GM18861 (cell line): ENCODE results near the gene VSTM4.

Experiments
- ATAC-seq: cut with Tn5 transposase; IDR thresholded peaks from one replicate; pipeline ENCODE4 v1.9.1; 2021; ENCODE audit not compliant: unreplicated experiment

The VSTM4 gene

GRCh38 chr10:49072166-49072885 is 43.0 kb downstream of the VSTM4 start:
- no peak for ATAC-seq

GRCh38 chr10:49071160-49071761 is 44.1 kb downstream of the VSTM4 start:
- no peak for ATAC-seq

DNA sequence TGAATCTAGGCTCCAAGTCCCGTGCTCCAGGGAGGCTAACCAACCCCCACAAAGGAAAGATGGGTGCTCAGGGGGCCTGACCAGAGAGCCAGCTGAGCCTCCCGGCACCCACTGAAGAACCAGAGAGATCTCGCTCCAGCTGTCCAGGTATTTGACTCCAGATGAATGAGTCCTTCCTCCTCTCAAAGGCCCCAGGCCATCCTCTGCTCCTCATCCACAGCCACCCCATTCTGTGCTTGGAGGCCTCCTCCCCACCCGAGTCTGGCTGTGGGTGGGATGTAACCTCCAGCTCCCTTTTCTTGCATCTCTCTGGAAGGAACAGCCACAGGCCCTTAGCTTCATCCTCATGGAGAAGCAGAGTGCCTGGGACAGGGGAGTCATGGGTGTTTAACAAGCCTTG is 44.6 kb downstream of the VSTM4 start:
- ATAC-seq = no peak

GRCh38 chr10:49068672-49069217 is 46.6 kb downstream of the VSTM4 start:
- no peak for ATAC-seq

DNA sequence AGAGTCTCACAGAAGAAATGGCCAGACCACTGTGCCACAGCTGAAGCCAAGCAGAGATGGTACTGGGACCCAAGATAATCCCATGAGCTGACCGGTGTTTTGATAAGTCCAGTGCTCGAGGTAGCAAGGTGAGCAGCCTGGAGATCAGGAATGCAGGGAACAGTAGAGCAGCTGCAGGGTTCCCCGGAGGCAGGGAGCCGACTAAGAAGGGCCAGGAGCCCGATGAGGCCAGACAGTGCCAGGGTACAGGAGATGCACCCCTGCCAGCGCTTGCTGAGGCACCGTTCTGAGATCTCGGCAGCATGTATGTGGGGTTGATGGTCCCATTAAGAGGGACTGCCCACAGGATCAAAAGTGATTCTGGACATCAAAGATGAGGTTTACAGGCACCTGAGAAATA is 47.1 kb downstream of the VSTM4 start:
- no peak for ATAC-seq

GRCh38 chr10:49066944-49067730 is 48.2 kb downstream of the VSTM4 start:
- no peak for ATAC-seq

DNA sequence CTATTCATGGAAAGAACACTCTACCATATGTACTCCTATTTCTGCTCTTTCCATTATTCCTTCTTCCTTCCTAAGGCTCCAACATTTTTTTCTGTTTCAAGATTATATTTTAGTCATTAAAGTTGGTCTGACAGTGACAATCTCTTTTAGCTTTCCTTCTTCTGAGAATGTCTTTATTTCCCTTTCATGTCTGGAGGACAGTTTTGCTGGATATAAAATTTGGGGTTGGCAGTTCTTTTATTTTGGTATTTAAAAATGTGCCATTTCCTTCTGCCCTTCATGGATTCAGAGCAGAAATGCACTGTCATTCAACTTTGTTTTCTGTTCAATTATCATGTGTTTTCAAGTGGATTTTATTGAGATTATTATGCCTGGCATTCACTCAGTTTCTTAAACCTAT is 53.1 kb downstream of the VSTM4 start:
- ATAC-seq = no peak

DNA sequence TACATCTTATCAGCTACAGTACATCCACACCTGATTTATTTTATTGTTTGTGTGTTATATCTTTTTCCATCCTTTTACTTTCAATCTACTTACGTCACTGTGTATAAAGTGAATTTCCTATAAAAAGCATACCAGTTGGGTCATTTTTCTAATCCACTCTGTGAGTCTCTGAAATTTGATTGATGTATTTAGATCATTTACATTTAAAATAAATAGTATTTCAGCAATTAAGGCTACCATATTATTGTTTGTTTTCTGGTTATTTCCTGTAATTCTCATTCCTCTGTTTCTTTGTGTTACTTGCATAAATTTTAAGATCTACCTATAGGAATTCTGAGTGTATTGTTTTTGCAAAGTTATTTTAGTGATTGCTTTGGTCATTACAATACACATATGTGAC is 53.7 kb downstream of the VSTM4 start:
- no peak for ATAC-seq

GRCh38 chr10:49058463-49059255 is 56.7 kb downstream of the VSTM4 start:
- ATAC-seq = no peak

DNA sequence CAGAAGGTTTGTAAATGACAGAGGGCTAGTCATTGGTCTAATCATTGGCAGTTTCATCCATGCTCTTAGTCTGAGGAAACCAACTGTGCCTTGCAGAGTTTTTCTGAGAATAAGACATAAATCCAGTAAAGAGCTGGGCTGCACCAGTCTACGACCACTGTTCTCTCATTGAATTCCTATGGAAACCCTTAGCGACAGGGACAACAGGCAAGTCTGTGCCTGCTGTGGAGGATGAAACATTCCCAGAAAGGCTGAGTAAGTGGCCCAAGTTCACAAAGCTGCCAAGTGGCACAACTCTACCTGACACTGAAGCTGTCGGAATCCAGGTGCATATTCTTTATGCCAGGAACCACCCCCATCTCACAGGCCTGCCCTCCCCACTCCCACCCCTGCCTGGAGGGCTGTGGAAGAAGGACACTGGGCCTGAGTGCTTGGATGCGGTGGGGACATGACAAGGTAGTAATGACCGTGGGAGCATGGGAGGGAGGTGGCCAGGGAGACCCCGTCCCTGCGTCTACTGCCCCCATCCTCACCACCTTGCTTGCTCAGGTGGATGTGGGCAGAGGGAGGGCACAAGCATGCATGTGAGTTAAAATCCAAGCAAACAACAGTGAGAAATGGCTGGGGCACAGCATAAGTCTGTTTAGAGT is 58.0 kb downstream of the VSTM4 start:
- ATAC-seq = no peak

GRCh38 chr10:49056356-49056755 is 59.0 kb downstream of the VSTM4 start:
- no peak for ATAC-seq

DNA sequence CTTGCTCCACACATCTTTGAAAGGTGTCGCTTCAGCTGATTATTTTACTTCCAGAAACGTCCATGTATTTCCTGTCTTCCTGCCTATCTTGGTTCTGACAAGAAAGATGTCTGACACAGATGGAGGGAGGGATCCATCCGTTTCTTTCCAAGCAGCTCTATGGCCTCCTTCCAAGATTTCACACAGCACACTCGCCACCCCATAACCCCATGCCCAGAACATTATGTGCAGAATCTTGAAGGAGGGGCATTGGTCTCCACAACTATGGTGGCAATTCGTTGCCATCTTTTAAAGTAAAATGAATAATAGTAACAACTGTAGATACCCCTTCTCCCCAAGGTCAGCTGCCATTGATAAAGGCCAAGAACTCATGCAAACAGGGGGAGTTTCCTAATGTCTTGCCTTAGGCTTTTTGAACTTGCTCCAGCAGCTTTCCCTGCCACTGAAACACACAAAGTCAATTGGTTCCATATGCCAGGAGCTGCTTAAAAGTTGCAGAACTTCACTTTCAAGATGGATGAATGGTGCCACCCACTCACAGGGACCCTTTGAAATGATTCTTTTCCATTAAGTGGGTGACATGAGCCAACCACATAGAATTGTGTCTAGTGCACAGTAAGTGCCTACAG is 60.0 kb downstream of the VSTM4 start:
- no peak for ATAC-seq

GRCh38 chr10:49054753-49055152 is 60.6 kb downstream of the VSTM4 start:
- no peak for ATAC-seq

GRCh38 chr10:49053998-49054692 is 61.2 kb downstream of the VSTM4 start:
- no peak for ATAC-seq

DNA sequence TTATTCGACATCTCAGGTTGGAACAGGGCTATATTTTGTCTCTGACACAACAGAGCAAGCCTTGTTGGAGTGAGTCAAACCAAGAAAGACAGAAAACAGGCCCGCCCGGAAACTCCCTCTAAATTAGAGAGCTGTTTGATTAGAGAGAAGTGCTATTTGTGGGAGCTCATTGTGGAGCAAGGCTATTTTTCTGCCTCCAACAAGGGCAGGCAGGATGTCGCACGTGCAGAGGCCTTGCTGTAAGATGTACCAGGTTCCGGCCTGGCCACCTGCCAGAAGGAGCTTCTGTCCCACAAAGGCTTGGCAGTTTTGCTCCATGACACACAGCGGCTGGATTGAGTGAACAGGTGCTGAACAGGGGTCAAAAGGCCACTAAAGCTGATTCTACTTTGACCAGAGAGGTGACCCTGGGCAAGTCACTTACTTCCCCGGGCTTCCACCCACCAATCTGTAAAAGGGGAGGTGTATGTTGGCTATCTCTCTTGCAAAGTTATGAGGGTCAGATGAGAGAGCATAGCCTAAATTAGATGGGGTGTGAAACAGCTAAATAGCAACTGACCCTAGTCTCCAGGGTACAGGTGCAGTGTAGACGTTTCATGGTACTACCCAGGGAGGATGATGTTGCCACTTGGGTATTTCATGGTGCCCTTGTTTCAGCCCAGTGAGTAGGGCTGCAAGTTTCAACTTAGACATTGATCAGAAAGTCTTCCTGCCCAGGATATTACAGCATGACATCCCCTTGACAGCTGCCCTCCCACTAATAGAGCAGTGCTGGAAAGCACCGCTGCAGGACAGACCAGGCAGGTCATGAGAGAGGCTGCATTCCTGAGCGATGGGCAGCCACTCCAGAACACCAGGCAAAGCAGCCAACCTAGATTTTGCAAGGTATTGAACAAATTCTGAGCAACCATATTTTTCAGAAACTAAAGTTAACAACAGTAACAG is 62.0 kb downstream of the VSTM4 start:
- no peak for ATAC-seq

DNA sequence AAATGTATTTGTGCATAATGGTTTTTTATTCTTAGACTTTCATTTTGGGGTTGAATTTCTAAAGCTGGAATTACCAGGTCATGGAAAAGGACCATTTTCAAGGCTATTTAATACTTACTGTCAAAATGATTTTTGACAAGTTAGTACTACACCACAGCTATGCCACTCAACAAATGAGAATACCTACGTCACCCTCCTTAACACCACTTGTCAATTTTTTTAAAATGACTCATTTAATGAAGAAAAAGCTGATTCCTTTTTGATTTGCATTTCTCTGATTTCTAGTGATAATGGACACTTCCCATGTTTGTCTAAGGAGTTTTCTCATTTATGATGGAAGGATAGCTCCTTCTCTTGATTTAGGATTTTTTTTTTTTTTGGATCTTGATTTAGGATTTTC is 63.3 kb downstream of the VSTM4 start:
- no peak for ATAC-seq

GRCh38 chr10:49050906-49051305 is 64.4 kb downstream of the VSTM4 start:
- ATAC-seq = no peak

DNA sequence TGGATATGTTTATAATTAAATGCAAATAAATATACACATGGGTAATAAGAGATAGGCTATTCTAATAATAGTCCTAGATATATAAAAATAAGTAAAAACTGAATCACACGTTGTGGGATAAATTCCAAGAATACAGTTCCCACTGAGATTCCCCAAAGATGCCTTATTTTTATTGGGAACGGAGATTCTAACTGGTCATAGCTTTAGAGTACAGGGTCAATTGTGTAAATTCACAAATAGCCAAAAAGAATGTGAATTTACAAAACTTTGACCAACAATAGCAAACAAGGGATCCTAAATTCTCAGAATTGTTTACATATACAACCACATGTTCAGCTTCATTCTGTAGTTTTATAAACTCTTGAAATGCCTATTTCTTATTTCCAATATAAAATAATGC is 65.0 kb downstream of the VSTM4 start:
- ATAC-seq = no peak
